Measurements from ENCODE around the gene FBRSL1.

FBRSL1 gene

DNA sequence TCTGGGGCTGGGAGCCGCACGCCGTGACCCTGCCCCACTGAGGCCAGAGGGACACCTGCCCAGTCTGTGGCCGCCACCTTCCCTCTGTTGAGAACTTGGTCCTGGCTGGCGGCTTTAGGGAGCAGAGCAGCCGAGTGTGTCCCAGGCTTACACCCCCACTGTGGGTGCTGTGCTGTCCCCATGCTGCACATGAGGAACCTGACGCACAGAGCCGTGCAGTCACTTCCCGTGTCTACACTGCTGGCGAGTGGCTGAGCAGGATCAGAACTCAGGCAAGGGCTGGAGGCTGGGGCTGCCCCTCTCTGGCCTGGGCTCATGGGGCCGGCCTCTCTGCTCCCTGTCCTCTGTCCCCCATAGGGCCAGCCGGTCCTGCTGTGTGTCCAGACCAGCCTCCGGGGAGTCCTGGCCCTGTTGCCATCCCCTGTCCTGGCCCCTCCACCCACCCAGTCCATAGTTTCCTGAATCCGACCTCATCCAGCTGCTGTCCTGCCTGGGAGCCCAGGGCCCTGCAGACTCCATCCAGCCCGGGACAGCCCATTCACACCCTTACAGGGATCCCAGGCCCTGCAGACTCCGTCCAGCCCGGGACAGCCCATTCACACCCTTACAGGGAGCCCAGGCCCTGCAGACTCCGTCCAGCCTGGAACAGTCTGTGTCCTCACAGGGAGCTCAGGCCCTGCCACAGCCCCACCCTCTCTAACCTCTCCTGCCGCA, 10.3 kb downstream of the FBRSL1 start:
- no peak for DNase-seq

DNA sequence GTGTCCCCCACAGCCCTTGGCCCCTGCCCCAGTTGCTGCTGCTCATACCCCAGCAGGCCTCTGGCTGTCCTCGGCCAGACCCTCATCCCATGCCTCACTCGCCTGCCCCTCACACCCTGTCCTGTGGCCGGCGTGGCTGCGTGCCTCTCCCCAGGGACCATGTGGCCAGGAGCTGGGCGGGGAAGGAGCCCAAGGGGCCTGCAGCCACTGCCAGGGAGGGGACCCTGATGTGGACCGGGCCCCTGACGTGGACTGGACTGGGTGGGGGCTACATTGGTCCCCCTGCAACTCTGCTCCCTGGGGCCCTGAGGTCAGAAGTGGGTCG, 10.9 kb downstream of the FBRSL1 start:
- no peak for DNase-seq

DNA sequence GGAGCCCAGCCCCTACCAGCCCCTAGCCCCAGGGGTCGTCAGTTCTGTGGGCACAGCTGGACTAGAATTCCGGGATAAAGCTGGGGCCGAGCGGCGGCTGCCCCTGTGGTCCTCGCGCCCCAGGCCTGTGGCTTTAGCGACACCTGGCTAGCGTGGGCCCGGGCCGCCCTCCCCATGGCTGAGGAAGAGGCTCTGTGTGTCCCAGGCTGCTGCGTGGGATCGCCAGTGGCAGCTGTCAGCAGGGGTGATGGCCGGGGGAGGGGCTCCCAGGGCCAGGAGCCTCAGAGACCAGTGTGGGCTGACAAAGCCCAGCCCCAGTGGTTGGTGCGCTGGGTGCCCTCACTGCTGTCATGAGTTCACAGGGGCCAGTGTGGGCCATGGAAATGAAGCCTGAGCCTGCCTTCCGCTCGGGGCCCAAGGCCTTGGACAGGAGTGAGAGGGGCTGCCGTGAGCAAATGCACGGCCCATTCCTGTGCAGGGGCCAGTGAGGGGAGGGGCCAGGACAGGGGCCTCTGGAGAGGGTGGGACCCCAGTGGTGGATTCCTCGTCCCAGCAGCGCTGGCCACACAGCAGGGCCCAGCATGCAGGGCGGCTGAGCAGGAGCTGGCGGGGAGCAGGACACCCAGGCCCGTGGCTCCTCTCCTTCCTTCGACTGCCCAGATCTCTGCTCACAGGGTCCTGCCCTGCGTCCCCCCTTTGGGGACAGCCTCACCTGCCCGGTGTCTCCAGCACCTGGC, 11.4 kb downstream of the FBRSL1 start:
- DNase-seq: no peak

DNA sequence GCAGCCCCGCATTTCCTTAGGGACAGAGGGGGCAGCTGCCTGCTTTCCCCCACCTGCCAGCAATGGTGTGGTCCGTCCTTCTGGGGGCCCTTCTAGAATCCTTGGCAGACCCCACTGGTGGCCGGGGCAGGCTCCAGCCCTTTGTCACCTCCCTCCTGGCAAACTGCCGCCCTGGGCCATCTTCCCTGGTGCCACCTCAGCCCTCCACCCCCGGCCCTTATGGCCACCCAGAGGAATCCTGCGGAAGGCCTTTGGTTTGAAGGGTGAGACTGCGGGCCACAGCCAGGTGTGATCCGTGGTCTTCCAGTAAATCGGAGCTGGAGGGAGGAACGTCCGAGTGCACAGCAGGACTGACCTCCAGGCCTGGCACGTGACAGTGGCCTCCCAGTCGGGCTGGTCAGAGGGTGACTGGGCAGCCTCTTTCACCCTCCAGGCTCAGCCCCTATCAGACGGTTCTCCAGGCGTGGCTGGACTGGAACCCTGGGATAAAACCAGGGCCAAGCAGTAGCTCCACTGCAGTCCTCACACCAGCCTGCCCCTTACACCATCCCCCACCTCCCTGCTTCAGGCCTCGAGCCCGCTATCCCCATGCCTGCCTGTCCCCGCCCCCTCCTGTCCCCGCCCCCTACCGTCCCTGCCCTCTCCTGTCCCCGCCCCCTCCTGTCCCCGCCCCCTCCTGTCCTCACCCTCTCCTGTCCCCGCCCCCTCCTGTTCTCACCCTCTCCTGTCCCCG, 12.4 kb downstream of the FBRSL1 start:
- DNase-seq: peak in 2 of 6 experiments; percentile 15 to 45

DNA sequence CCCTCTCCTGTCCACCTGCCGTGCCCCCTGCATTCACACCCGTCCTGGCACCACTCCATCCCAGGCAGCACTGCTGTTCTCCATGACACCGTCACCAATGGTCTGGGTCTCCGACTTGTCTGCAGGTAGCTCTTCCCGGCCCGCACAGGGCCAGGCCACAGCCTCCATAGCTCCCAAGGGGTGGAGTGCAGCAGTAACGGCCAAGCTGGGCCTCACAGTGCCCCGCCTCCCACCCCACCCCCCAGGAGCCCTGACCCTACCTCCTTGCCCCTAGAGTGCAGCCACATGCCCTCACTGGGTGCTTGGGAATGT, 12.9 kb downstream of the FBRSL1 start:
- no peak for DNase-seq

DNA sequence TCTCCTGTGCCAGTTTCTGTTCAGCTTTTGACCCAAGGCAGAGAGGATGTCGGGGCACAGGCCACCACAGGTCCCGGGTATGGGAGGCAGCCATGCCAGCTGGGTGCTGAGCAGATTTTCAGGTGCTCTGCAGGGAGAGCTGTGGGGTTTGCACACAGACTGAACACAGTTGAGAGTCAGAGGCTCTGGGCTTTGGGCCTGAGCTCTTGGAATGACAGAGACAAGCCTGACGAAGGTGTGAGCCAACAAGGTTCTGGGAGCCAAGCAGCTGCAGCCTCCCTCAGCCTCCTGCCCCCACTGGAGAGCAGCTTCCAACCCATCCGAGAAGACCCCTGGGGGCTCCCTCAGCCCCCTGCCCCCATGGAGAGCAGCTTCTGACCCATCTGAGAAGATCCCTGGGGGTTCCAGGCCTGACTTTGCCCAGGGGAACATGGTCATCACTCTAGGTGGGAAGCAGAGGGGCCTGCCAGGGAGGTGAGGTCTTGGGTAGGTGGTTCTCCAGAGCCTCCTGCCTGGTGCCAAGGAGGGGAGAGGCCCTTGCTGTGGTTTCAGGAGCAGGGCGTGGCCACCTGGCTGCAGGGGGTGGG, 13.8 kb downstream of the FBRSL1 start:
- no peak for DNase-seq

DNA sequence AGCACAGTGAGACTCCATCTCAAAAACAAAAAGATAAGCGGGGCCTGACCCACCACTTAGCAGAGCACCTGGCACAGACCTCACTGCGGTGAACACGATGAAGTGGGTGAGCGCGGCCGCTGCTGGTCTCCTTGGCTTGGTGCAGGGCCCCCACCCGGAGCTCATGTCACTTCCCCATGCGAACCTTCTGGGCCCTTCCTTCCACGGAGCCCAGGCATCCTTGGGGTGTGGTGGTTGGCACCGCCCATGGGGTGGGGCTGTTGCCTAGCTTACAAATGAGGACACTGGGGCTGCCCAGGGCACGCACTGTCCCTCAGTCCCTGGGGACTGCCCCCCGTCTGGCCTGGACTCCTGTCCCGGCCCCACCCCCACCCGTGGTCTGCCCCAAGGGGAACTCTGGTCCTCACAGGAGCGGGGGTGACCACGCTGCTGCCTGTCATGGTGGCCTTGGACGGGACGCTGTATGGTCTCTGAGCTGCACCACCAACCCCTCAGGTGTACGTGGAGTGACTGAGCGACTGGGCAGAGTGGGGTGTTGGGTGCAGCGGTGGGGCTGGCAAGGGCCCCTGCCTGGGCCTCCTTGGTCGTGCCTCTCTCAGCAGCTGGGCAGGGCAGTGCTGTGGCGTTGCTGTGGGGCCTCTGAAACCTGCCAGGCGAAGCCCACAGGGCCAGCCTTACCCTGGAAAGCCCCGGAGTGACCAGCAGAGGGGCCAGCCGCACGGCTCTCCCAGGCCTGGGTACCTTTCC, 15.3 kb downstream of the FBRSL1 start:
- DNase-seq: peak in 1 of 6 experiments; percentile 16

DNA sequence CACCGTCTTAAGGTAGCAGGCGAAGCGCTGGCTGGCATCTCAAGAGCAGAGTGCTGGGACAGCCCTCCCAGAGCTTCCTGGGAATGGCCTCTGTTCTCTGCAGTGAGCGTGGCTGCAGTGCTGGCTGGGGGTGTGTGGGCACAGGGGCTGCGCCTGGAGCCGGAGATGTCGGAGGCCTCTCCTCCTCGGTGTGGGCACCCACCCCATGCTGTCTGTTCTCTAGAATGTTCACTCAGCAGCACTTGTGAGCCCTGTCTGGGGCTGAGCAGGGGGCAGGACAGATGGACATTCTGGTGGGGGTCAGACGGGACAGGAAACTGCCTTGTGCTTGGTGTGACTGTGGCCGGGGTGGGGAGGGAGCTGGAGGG, 15.9 kb downstream of the FBRSL1 start:
- no peak for DNase-seq

DNA sequence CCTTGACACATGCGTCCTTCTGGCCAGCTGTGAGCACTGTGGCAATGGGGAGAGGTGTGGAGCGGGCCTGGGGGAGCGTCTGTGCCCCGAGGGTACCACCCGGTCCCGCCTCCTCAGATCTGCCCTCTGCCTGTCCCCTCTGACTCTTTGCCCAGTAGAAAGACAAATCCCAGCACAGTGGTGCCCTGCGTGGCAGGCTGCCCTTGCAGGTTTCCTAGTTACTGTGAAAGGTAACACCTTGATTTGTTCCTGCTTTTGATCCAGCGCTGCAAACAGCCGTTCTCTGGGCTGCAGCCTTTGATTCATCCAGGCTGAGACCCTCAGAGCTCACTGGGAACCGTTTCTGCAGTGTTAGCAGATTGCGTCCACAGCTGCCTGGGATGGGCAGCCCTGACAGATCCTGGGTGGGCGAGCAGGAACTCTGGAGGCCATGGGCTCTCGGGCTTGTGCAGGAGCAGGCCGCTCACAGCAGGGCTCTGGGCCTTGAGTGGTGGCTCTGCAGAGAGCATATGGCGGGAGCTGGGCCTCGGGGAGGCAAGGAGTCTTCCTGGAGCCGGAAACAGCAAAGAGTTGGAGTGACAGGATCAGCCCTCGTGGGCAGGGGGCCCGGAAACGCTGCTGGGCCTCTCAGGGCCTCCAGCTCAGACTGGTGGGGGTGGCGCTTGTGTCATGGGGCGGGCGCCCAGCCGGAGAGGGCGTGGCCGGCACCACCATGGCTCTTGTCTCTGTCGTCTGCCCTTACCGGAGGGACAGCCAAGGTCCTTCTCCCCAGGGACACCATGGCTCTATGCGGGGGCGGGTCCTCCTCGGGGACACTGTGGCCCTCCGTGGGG, 16.6 kb downstream of the FBRSL1 start:
- peak; percentile 29 to 66 (median 60) for DNase-seq

DNA sequence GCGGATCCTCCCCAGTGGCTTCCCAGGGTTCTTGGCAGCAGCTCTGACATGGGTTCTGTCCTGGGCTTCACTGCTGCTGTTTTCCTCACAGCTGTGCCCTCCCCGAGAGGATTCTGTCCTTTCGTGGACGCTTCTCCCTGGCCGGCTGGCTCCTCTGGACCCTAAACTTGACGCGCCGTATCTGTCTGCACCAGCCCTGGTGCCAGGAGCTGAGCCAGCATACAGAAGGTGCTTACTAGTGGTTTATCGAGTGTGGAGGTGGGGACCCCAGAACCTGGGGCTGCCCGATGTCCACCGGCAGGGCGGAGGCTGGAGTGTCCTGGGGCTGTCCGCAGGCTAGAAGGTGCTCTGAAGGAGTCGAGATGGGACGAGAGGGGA, 17.2 kb downstream of the FBRSL1 start:
- DNase-seq: no peak

DNA sequence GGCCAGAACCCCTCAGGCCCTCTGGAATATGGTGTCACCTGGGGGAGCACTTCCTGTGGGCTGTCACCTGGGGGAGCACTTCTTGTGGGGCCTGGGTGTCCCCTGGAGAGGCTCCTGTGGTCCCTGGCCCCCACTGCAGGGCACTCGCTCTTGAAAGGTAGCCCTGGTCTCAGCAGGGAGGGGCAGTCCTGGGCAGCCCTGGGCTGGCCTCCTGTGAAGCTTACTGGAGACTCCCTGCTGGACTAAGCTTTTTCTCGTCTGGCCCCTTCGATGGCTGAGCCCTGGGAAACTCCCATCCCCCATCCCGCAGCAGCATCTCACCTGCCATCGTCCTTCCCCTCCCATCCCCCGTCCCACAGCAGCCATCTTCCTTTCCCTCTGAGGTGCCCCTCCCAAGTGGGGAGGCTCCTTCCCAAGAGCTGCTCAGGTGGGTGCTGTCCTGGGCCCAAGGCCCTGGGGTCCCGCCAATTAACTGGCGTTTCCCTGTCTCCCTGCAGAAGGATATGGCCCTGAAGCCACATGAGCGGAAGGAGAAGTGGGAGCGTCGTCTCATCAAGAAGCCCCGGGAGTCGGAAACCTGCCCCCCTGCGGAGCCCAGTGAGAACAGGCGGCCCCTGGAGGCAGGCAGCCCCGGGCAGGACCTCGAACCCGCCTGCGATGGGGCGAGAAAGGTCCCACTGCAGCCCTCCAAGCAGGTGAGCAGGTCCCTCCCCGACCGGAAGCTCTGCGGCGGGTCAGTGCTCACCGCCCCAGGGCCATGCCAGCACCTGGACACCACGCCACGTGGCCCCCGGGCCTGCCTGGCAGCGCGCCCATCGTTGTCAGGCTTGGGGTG, 17.9 kb downstream of the FBRSL1 start:
- DNase-seq: no peak

DNA sequence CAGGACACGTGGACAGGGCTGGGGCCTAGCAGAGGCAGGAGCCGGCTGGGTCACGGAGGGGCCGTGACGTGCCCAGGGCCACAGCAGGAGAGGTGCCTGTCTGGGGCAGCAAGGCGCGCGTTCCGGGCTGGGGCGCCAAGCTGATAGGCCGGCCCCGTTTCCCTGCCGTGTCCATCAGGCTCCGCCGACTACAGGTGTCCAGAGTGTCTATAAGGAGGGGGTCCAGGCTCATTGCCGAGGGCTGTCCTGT, 18.5 kb downstream of the FBRSL1 start:
- no peak for DNase-seq

DNA sequence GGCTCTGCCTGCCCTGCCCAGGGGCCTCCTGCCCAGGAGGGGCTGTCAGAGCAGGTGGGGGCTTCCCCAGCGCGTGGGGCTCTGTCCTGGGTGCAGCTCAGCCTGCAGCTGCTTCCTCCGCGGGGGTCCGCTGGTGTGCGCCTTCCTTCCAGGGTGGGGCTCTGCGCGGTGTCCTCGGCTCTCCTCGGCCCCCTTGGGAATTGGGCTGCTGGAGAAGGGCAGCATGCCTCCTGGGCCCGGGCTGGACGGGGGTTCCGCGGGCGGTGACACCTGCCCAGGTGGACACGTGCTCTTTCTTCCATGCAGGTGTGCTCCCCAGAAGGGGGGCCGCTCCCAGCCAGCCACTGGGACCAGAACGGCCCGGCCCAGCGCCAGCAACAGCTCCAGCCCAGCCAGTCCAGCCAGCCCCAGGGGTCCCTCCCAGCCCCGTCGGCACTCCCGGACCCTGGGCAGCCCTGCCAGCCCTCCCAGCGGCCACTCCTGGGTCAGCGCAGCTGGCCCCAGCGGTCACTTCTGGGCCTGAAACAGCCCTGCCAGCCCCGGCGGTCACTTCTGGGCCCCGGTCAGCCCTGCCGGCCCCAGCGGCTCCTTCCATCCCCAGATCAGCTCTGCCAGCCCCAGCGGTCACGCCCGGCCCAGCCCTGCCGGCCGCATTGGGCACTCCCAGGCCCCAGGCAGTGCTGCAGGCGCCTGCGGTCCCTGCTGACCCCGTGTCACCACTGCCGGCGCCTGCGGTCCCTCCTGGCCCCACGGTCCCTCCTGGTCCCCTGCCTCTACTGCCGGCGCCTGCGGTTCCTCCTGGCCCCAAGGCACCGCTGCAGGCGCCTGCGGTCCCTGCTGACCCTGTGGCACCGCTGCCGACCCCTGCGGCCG, 19.1 kb downstream of the FBRSL1 start:
- no peak for DNase-seq

DNA sequence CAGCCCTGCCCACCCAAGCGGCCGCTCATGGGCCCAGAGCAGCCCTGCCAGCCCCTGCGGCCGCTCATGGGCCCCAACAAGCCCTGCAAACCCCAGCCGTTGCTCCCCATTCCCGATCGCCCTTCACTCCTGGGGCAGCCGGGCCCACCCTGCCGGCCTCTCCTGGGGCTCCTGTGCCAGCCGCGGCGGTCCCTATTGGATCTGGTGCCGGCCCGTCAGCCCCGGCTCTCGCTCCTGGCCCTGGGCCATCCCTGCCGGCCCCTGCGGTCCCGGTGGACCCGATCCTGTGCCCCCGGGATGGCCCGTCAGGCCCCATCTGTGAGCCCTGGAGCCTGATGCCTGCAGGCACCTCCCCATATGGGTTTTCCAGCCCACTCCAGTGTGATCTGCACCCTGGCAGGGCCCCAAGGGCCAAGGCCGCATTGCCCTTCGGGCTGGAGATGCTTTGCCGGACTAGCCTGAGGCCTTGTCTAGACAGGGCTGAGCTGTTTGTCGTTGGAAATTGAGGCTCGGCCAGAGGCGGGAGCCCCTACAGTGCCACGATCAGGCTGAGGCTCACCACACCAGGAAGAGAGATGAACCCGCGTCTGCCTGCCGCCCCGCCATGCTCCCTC, 20.3 kb downstream of the FBRSL1 start:
- DNase-seq: no peak

DNA sequence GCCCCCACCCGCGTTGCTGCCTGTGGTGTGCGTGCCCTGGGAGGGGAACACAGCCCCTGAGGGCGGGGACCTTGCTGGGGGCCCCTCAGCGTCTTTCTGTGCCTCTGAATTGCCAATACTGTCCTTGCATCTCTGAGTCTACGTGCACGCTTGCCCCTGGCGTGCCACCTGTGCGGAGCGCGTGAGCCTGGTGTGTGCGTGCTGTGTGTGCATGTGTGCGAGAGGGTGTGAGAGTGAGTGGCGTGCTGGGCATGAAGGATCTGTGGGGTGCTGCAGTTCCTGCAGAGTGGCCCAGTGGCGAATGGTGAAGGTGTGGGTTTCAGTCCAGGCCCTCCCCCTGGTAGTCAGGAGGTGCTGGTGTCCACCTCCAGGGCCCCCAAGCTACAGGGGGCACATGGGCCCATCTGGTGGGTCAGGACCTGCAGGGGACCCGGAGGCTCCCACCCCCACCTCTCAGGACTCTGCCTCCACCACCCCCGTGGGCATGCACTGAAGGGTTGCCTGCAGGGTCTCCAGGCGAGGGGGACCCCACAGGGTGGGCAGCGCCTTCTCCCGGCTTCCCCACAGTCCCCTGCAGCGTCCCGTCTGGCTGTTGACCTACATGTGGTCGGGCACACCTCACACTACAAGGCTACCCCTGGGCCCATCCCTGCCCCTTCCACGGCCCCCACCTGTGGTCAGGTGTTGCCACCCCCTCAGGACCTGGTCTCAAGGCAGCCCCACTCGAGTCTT, 21.0 kb downstream of the FBRSL1 start:
- no peak for DNase-seq

DNA sequence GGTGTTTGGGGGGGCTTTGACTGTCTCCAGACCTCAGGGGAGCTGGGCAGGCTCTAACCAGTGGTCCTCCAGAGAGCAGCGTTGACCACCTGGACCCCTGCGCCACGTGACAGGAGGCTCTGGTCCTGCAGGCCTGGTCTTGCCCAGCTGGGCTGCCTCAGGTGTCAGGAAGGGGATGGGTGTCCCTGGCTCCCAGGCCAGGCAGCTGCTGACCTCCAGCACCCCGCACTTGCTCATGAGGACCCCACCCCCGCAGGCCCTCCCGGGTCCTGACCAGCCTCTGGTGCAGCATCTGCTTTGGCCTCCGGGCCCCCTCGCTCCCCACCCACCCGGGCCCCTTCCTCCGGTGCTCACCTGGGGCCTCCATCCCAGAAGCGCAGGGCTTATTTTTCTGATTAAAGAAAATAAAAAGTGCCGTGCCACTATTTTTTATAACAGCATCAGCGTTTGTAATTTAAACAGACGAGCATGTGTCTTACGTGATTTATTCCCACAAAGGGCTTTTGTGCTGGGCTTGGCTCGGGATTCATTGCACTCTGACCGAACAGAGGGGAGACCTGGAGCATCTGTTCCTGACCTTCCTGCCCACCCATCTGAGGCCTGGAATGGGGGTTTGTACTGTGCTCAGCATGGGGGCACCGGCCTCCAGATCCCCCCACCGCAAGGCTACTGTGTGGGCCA, 21.7 kb downstream of the FBRSL1 start:
- DNase-seq: no peak

DNA sequence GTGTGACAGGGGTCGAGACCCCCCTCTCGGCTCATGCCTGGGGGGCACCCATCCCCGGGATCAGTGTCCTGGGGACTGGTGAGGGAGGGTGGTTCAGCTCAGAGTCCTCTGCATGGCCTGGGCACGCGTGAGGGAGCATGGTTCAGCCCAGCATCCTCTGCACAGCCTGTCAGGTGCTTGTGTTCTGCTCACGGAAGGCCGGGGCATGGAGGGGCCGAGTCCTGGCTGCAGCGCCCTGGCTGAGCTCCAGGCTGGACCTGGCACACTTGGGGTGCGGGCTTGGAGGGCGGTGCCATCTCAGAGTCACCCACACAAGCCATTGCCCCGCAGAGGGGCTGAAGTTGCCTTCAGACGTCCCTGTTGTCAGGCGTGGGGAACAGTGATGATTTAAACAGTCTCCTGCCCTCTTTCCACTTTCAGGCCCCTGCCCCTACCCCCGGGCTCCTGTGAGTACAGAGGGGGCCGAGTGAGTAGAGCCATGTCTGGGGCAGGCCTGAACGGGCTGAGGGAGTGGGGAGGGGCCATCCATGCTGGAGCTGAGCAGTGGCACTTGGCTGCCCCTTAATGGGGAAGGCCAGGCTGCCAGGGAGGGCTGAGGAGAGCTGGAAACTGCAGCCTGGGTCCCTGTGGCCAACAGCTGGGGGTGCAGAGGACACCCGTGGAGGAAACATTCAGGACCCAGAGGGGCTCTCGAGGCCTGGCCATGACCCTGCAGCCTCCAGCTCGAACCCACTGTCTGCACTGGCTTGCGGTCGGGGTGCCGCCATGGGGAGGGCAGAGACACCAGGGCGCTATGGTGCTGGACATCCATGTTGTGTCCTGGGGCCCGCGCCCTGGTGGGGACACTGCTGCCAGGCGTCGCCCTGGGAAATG, 22.5 kb downstream of the FBRSL1 start:
- DNase-seq: no peak

DNA sequence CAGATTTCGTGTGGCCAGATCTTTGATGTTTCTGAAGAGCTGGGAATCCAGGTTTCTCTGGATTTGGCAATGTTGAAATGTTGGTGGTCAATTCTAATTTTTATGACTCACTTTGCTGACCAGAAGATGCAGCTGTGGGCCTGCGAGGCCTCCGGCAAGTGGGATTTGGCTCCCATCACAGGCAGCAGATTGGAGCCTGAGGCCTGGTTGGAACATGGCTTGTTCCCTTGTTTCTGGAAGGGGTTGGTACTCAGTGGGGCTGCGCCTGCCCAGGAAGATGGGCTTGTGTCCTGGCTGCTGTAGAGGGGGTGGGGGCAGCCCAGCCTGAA, 23.1 kb downstream of the FBRSL1 start:
- no peak for DNase-seq
